AG04450 (cell line): Measurements from ENCODE around the gene NR2E3. TPM values are rescaled to one million over a fixed set of nuclear protein-coding genes. Genes with fewer than 3 reads are reported as not detected.
A peak's percentile ranks its signal among the peaks of the same experiment; 100 is the strongest.

Experiments
- CTCF ChIA-PET: fragments of 300-600, 350-600 bp; formaldehyde crosslinking; extraction: SDS; loops from one replicate; lab custom pipeline; 2022; ENCODE audit warnings: antibody characterized with exemption, inconsistent platforms; lab: Charles Lee
- POLR2A ChIA-PET: fragments of 350-600 bp; formaldehyde crosslinking; extraction: SDS; loops from one replicate; lab custom pipeline; 2021; ENCODE audit warnings: antibody characterized with exemption, inconsistent platforms; lab: Yijun Ruan, JAX
- DNase-seq: peaks from one replicate; pipeline ENCODE4 v3.0.0-alpha.2; 2011; ENCODE audit warnings: low read depth, low spot score
- H3K27ac ChIP-seq: one replicate; pipeline ENCODE4 v1.5.1; 2012; ENCODE audit warnings: low read depth, low read length, control low read depth
- H3K27me3 ChIP-seq: one replicate; pipeline ENCODE4 v1.6.0; 2012; ENCODE audit warnings: low read length; ENCODE audit not compliant: control insufficient read depth, insufficient read depth
- H3K4me3 ChIP-seq: 2 replicates; pipeline ENCODE4 v1.5.1; 2011; ENCODE audit warnings: mild to moderate bottlenecking, low read depth, low read length, control low read depth
- H3K9me3 ChIP-seq: 2 replicates; pipeline ENCODE4 v1.5.1; 2012; ENCODE audit warnings: low read length; ENCODE audit not compliant: control insufficient read depth, insufficient read depth
- polyA plus RNA-seq: library from polyadenylated mRNA; depleted of rRNA; stranded (reverse); fragments of >200 nt; gene quantifications from 2 replicates; pipeline ENCODE4 v1.2.3, GENCODE V29; 2011
- TF ChIP-seq, protein P1 (sequence below): IDR thresholded peaks from 2 replicates; pipeline ENCODE4 v1.5.1; 2011; ENCODE audit warnings: low read depth, low read length, control low read depth, inconsistent platforms

Gene NR2E3
- polyA plus RNA-seq, 1 experiment, result 0.16 TPM

DNA sequence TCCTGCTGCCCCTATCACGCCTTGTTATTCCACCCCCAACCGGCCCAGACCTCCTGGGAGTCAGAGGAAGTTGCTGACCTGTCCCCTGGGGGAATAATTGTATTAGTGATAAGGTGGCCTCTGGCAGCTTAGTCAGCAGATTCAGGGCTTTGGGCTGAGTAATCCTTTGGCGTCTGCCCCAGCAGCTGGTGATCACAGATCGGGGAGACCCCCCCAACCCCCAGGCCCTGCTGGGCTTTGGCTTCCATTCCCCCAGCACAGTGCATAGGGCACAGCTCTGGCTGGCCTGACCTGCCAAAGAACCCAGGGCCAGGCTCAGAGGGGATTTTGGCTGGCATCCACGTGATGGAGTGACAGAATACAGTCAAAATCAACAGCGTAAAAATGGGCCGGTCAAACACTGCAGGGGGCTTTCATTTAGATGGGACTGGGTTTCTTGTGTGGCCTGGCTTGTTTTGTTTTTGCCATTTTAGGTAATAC is 3.9 kb upstream of the NR2E3 start:
- no peaks in the 10 kb centered on the region for H3K27me3 ChIP-seq
- H3K4me3 ChIP-seq, result no peak overlapping the region
- DNase-seq, result no peak
- H3K9me3 ChIP-seq, result peaks cover 3% of the 10 kb centered on the region; the same call in 1 of the 2 replicates
- TF ChIP-seq, protein P1, sequence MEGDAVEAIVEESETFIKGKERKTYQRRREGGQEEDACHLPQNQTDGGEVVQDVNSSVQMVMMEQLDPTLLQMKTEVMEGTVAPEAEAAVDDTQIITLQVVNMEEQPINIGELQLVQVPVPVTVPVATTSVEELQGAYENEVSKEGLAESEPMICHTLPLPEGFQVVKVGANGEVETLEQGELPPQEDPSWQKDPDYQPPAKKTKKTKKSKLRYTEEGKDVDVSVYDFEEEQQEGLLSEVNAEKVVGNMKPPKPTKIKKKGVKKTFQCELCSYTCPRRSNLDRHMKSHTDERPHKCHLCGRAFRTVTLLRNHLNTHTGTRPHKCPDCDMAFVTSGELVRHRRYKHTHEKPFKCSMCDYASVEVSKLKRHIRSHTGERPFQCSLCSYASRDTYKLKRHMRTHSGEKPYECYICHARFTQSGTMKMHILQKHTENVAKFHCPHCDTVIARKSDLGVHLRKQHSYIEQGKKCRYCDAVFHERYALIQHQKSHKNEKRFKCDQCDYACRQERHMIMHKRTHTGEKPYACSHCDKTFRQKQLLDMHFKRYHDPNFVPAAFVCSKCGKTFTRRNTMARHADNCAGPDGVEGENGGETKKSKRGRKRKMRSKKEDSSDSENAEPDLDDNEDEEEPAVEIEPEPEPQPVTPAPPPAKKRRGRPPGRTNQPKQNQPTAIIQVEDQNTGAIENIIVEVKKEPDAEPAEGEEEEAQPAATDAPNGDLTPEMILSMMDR, result no peak
- H3K27ac ChIP-seq, result peak overlapping the region; percentile 31
- ChIA-PET CTCF (interaction anchor here (1.5 kb wide), 1 partner anchor 26 kb away, joined by 7 read pairs; no protein-coding TSS in a partner anchor), POLR2A (no interaction called here)

DNA sequence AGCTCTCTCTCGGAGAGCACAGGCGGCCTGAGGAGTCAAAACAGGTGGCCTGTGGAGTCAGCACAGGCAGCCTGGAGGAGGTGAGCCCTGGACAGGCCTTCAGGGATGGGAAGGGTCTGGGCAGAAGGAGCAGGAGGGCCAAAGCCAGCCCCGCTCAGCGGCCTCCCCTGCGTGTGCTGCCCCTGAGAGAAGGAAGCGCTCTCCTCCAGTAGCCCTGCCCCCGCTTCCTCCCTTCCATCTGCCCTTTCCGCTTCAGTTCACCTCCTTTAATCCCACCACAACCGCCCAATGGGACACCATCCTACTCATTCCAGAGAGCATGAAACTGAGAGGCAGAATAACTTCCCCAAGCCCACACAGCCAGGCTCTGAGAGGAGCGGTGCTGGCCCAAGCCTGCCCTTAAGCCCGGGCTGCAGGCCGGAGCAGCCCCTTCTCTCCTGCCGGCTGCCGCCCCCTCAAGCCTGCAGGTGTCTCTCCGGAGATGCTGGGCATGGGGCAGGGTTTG is 3.2 kb upstream of the NR2E3 start:
- TF ChIP-seq, protein P1, result no peak
- peaks cover 6% of the 10 kb centered on the region; the same call in 1 of the 2 replicates for H3K9me3 ChIP-seq
- H3K27me3 ChIP-seq, result no peaks in the 10 kb centered on the region
- POLR2A ChIA-PET, result no interaction called here
- H3K4me3 ChIP-seq, result no peak overlapping the region
- CTCF ChIA-PET, result interaction anchor here (0.8 to 1.5 kb wide), 3 partner anchors 26 to 349 kb away, joined by 3 to 7 read pairs (median 7); no protein-coding TSS in a partner anchor
- no peak overlapping the region for H3K27ac ChIP-seq
- no peak for DNase-seq

DNA sequence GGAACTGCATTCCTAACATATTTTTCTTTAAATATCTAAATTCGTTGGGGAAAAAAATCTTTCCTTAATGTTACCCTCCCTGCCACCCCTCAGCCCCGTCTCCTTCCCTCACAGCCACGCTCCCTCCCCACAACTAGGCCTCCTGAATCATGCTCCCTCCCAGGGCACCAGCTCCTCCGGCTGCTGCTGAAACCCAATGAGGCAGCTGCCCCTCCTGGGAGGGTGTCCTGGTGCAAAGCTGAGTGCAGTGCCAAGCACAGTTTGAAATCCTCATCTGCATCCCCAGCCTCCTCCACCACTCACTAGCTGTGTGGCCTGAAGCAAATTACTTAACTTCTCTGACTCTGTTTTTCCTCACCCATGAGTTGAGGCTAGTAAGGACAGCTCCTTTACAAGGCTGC is 2.7 kb upstream of the NR2E3 start:
- no peak for DNase-seq

DNA sequence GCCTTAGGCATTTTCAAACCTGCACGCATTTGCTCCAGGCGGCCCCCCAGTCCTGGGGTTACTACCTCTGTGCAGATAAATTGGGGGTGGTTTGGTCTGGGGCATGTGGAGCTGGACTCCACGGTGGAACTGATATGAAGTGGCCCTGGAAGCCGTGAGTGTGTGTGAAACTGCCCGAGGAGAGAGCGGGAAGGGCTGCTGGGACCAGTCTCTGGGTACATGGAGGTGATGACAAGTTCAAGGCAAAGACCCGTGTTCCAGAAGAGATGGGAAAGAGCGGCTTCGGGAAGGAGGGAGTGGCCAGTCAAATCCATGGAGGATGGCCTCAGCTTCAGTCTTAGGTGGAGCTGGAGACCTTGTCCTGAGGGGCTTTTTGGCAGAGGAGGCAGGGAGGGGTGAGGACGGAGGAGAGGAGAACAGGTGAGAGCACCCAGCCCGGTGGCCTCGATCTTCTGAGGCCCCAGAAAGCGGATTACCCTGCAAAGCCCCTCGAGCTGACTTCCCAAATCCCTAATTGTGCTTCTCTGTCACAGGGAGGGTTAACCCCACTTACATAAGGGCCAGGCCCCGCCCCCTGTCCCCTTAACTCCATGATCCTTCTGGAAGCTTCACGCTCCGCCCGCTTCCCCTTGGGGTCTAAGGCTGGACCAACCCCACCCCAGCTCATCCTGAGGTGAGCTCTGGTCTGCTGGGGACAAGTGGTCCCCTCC is 1.9 kb upstream of the NR2E3 start:
- no peak for DNase-seq
- Histone ChIP-seq H3K27ac (no peak overlapping the region), H3K9me3 (peaks cover 6% of the 10 kb centered on the region; the same call in 1 of the 2 replicates), H3K27me3 (no peaks in the 10 kb centered on the region), H3K4me3 (no peak overlapping the region)
- ChIA-PET POLR2A (no interaction called here), CTCF (interaction anchor here (0.5 to 1.3 kb wide), 3 partner anchors 9 to 347 kb away, joined by 3 to 7 read pairs (median 5); no protein-coding TSS in a partner anchor)
- TF ChIP-seq, protein P1, result no peak

More for the DNA sequence above, 2.7 kb upstream of the NR2E3 start:
- Histone ChIP-seq H3K4me3 (no peak overlapping the region), H3K27ac (no peak overlapping the region), H3K27me3 (no peaks in the 10 kb centered on the region), H3K9me3 (peaks cover 6% of the 10 kb centered on the region; the same call in 1 of the 2 replicates)
- TF ChIP-seq, protein P1, result no peak
- ChIA-PET POLR2A (no interaction called here), CTCF (interaction anchor here (0.5 to 1.5 kb wide), 4 partner anchors 8 to 348 kb away, joined by 3 to 7 read pairs (median 5); no protein-coding TSS in a partner anchor)

DNA sequence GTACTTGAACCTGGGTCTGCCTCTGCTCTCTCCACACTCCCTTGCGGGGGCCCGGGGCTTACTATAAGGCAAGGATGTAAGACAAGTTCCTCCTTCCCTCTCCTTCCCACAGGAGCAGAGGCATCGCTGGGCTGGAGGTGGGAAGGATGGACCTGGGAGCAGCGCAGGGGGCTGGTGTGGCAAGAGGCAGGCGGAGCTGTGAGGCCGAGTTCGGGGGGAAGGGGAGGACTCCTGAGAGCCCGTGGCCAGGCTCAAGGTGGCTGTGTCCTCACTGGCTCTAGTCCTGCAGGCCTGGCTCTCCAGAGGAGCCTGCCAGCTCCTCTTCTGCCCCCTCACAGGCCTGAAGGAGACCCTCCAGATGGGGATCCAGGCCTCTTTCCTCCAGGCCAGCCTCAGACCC is 1.0 kb upstream of the NR2E3 start:
- peaks cover 6% of the 10 kb centered on the region; the same call in 1 of the 2 replicates for H3K9me3 ChIP-seq
- no peak for DNase-seq
- no peaks in the 10 kb centered on the region for H3K27me3 ChIP-seq
- TF ChIP-seq, protein P1, result no peak
- H3K27ac ChIP-seq, result no peak overlapping the region
- POLR2A ChIA-PET, result no interaction called here
- CTCF ChIA-PET, result no interaction called here
- H3K4me3 ChIP-seq, result no peak overlapping the region
